KG1 (cell line): ENCODE data around the gene SIPA1L3.
"Not testable (repeated sequence)": the region's sequence is repeated elsewhere in the genome, so short reads cannot be mapped to it uniquely, and the experiment has no call there.

Experiments
- DNase-seq: peaks from one replicate; lab custom pipeline; 2025; lab: John Stamatoyannopoulos, UW

The SIPA1L3 gene

GRCh38 chr19:38043649-38044144, 136.7 kb downstream of the SIPA1L3 start:
- no peak for DNase-seq

GRCh38 chr19:38044267-38045111, 137.5 kb downstream of the SIPA1L3 start:
- no peak for DNase-seq

GRCh38 chr19:38045554-38046253, 138.7 kb downstream of the SIPA1L3 start:
- DNase-seq = no peak

- DNase-seq = no peak
Measured at GRCh38 chr19:38046254-38047048, 139.4 kb downstream of the SIPA1L3 start.

- no peak for DNase-seq
Measured at GRCh38 chr19:38047049-38047438, 140.0 kb downstream of the SIPA1L3 start.

- DNase-seq = no peak
Measured at GRCh38 chr19:38047641-38048040, 140.6 kb downstream of the SIPA1L3 start.

- DNase-seq = no peak
Measured at GRCh38 chr19:38049105-38049649, 142.2 kb downstream of the SIPA1L3 start.

GRCh38 chr19:38055010-38055409, 148.0 kb downstream of the SIPA1L3 start:
- no peak for DNase-seq

GRCh38 chr19:38055655-38056521, 148.9 kb downstream of the SIPA1L3 start:
- DNase-seq = no peak

- no peak for DNase-seq
Measured at GRCh38 chr19:38056646-38057045, 149.6 kb downstream of the SIPA1L3 start.

GRCh38 chr19:38057959-38058690, 151.1 kb downstream of the SIPA1L3 start:
- DNase-seq = no peak

- no peak for DNase-seq
Measured at GRCh38 chr19:38059897-38060296, 152.9 kb downstream of the SIPA1L3 start.

- no peak for DNase-seq
Measured at GRCh38 chr19:38060331-38060730, 153.3 kb downstream of the SIPA1L3 start.

- DNase-seq = no peak
Measured at GRCh38 chr19:38061294-38061693, 154.3 kb downstream of the SIPA1L3 start.

- DNase-seq = no peak
Measured at GRCh38 chr19:38062959-38063761, 156.2 kb downstream of the SIPA1L3 start.

- DNase-seq = no peak
Measured at GRCh38 chr19:38063928-38064327, 156.9 kb downstream of the SIPA1L3 start.

- DNase-seq = no peak
Measured at GRCh38 chr19:38064661-38065425, 157.8 kb downstream of the SIPA1L3 start.

GRCh38 chr19:38065775-38066174, 158.8 kb downstream of the SIPA1L3 start:
- DNase-seq = not testable (repeated sequence)

- no peak for DNase-seq
Measured at GRCh38 chr19:38068826-38069225, 161.8 kb downstream of the SIPA1L3 start.
